Erythroblast (primary cell): ENCODE results near the gene GTF3C1.

Experiments used
- GATA1 ChIP-seq: IDR thresholded peaks from 2 replicates; pipeline ENCODE4 v1.6.1; 2011; ENCODE audit warnings: low read depth, mild to moderate bottlenecking, control low read depth, low read length, moderate library complexity
- POLR2A ChIP-seq: IDR thresholded peaks from 2 replicates; pipeline ENCODE4 v1.6.1; 2011; ENCODE audit warnings: mild to moderate bottlenecking, low read length

- no peak for TF ChIP-seq POLR2A
- no peak for TF ChIP-seq GATA1
Observed at GRCh38 chr16:27568077-27568476, 18.4 kb upstream of the GTF3C1 start.
